Trophoblast cell (in vitro differentiated cells and primary cell): ENCODE measurements around the gene PDIA2.
A peak's percentile ranks its signal among the peaks of the same experiment; 100 is the strongest.

Experiments used
- DNase-seq, 2 donors: peaks; one replicate each; pipeline ENCODE4 v3.0.0-alpha.2; 2016
- H2AFZ ChIP-seq: 2 replicates; pipeline ENCODE4 v1.6.1; 2013; ENCODE audit warnings: low read length, moderate library complexity, mild to moderate bottlenecking; ENCODE audit not compliant: insufficient read depth, poor library complexity
- H2AK5ac ChIP-seq: 2 replicates; pipeline ENCODE4 v1.6.1; 2013; ENCODE audit warnings: mild to moderate bottlenecking, low read length
- H2BK120ac ChIP-seq: 2 replicates; pipeline ENCODE4 v1.6.1; 2013; ENCODE audit warnings: low read length, mild to moderate bottlenecking, moderate library complexity; ENCODE audit not compliant: insufficient read depth, poor library complexity
- H2BK12ac ChIP-seq: 2 replicates; pipeline ENCODE4 v1.6.1; 2013; ENCODE audit warnings: mild to moderate bottlenecking, low read length, moderate library complexity
- H2BK5ac ChIP-seq: 2 replicates; pipeline ENCODE4 v1.6.1; 2013; ENCODE audit warnings: low read length, low read depth, moderate library complexity, mild to moderate bottlenecking; ENCODE audit not compliant: poor library complexity
- H3K14ac ChIP-seq: 2 replicates; pipeline ENCODE4 v1.6.1; 2013; ENCODE audit warnings: mild to moderate bottlenecking, low read length
- H3K18ac ChIP-seq: 2 replicates; pipeline ENCODE4 v1.6.1; 2013; ENCODE audit warnings: mild to moderate bottlenecking, low read length
- H3K23ac ChIP-seq: 2 replicates; pipeline ENCODE4 v1.6.1; 2013; ENCODE audit warnings: low read length
- H3K27ac ChIP-seq: 2 replicates; pipeline ENCODE4 v1.5.1; 2013; ENCODE audit warnings: low read depth, mild to moderate bottlenecking, inconsistent platforms, low read length, moderate library complexity
- H3K27me3 ChIP-seq: 2 replicates; pipeline ENCODE4 v1.6.1; 2013; ENCODE audit warnings: inconsistent platforms, mild to moderate bottlenecking, low read length, moderate library complexity; ENCODE audit not compliant: insufficient read depth
- H3K36me3 ChIP-seq, 2 experiments: 1 replicate in 1 of 2; 2 replicates in 1 of 2; pipeline ENCODE4 v1.6.1; 2013; ENCODE audit warnings: low read length in 2 of 2, mild to moderate bottlenecking in 2 of 2, moderate library complexity in 1 of 2; ENCODE audit not compliant: insufficient read depth in 2 of 2, control insufficient read depth in 1 of 2
- H3K4ac ChIP-seq: 2 replicates; pipeline ENCODE4 v1.6.1; 2013; ENCODE audit warnings: low read depth, mild to moderate bottlenecking, low read length, moderate library complexity
- H3K4me1 ChIP-seq, 2 experiments: 1 replicate in 1 of 2; 2 replicates in 1 of 2; pipeline ENCODE4 v1.6.1; 2013; ENCODE audit warnings: low read length in 2 of 2, mild to moderate bottlenecking in 2 of 2, moderate library complexity in 1 of 2; ENCODE audit not compliant: insufficient read depth in 2 of 2, control insufficient read depth in 1 of 2
- H3K4me2 ChIP-seq: 2 replicates; pipeline ENCODE4 v1.6.1; 2013; ENCODE audit warnings: inconsistent platforms, mild to moderate bottlenecking, low read length, moderate library complexity
- H3K4me3 ChIP-seq: 2 replicates; pipeline ENCODE4 v1.5.1; 2013; ENCODE audit warnings: mild to moderate bottlenecking, low read depth, low read length, inconsistent platforms
- H3K79me1 ChIP-seq: one replicate; pipeline ENCODE4 v1.6.1; 2013; ENCODE audit warnings: low read length
- H3K79me2 ChIP-seq: 2 replicates; pipeline ENCODE4 v1.6.1; 2013; ENCODE audit warnings: low read length, mild to moderate bottlenecking; ENCODE audit not compliant: control insufficient read depth, insufficient read depth, poor library complexity
- H3K9ac ChIP-seq: 2 replicates; pipeline ENCODE4 v1.6.1; 2013; ENCODE audit warnings: mild to moderate bottlenecking, low read length
- H3K9me3 ChIP-seq: 2 replicates; pipeline ENCODE4 v1.6.1; 2013; ENCODE audit warnings: low read depth, mild to moderate bottlenecking, control low read depth, inconsistent platforms, low read length; ENCODE audit not compliant: insufficient read depth
- H4K12ac ChIP-seq: 2 replicates; pipeline ENCODE4 v1.6.1; 2013; ENCODE audit warnings: low read depth, mild to moderate bottlenecking, low read length, moderate library complexity
- H4K8ac ChIP-seq: 2 replicates; pipeline ENCODE4 v1.6.1; 2013; ENCODE audit warnings: low read depth, mild to moderate bottlenecking, low read length, moderate library complexity
- H4K91ac ChIP-seq: one replicate; pipeline ENCODE4 v1.6.1; 2013; ENCODE audit warnings: low read depth, mild to moderate bottlenecking, low read length, moderate library complexity
- WGBS: extraction: QIAGEN DNeasy Blood & Tissue Kit; methylation state at CpG from one replicate; pipeline ENCODE4 v1.1.7; 2013; ENCODE audit warnings: missing lambda C conversion rate; ENCODE audit not compliant: insufficient read length, insufficient coverage; ENCODE audit errors: extremely low coverage; 5-methylcytosine and 5-hydroxymethylcytosine counted together

The PDIA2 gene

GRCh38 chr16:270381-271255 is 12.3 kb upstream of the PDIA2 start:
- Histone ChIP-seq H3K4me3 (no peak overlapping the region), H3K4me1 (peaks cover 0 to 6% of the 10 kb centered on the region in 2 experiments), H3K9ac (no peak overlapping the region), H4K8ac (no peak overlapping the region), H2AK5ac (no peak overlapping the region), H3K27me3 (peaks cover 7% of the 10 kb centered on the region), H3K23ac (no peak overlapping the region), H3K79me2 (no peaks in the 10 kb centered on the region), H3K18ac (no peak overlapping the region), H2BK12ac (no peak overlapping the region), H4K91ac (no peak overlapping the region), H4K12ac (no peak overlapping the region), H3K36me3 (no peaks in the 10 kb centered on the region), H2BK5ac (no peak overlapping the region), H3K27ac (no peak overlapping the region), H2AFZ (no peak overlapping the region), H3K14ac (no peak overlapping the region), H2BK120ac (no peak overlapping the region), H3K9me3 (peaks cover 13% of the 10 kb centered on the region), H3K79me1 (no peaks in the 10 kb centered on the region), H3K4me2 (no peak overlapping the region), H3K4ac (no peak overlapping the region)
- no CpG with 5 or more reads among the region's 34 CpGs for WGBS
- DNase-seq: no peak

GRCh38 chr16:272633-273546 is 10.1 kb upstream of the PDIA2 start:
- H3K79me1 ChIP-seq: no peaks in the 10 kb centered on the region
- no peak overlapping the region for H2AFZ ChIP-seq
- H3K23ac ChIP-seq: no peak overlapping the region
- H3K18ac ChIP-seq: no peak overlapping the region
- H3K4me1 ChIP-seq: peaks cover 0 to 6% of the 10 kb centered on the region in 2 experiments
- no peak overlapping the region for H2BK12ac ChIP-seq
- no peak overlapping the region for H3K27ac ChIP-seq
- H3K79me2 ChIP-seq: no peaks in the 10 kb centered on the region
- no peak overlapping the region for H4K12ac ChIP-seq
- H3K9ac ChIP-seq: no peak overlapping the region
- H2AK5ac ChIP-seq: no peak overlapping the region
- DNase-seq: peak; percentile 31 to 57
- H3K36me3 ChIP-seq: no peaks in the 10 kb centered on the region
- WGBS: no CpG with 5 or more reads among the region's 36 CpGs
- H3K4me3 ChIP-seq: no peak overlapping the region
- H2BK5ac ChIP-seq: no peak overlapping the region
- H2BK120ac ChIP-seq: no peak overlapping the region
- H4K8ac ChIP-seq: no peak overlapping the region
- H3K27me3 ChIP-seq: peaks cover 15% of the 10 kb centered on the region
- H4K91ac ChIP-seq: no peak overlapping the region
- no peak overlapping the region for H3K4ac ChIP-seq
- no peak overlapping the region for H3K4me2 ChIP-seq
- no peak overlapping the region for H3K14ac ChIP-seq
- H3K9me3 ChIP-seq: peaks cover 5% of the 10 kb centered on the region

- no peak overlapping the region for H2AK5ac ChIP-seq
- peaks cover 0 to 6% of the 10 kb centered on the region in 2 experiments for H3K4me1 ChIP-seq
- no peak overlapping the region for H4K12ac ChIP-seq
- H2BK12ac ChIP-seq: no peak overlapping the region
- no peak overlapping the region for H3K14ac ChIP-seq
- no peak overlapping the region for H4K8ac ChIP-seq
- H4K91ac ChIP-seq: no peak overlapping the region
- WGBS: no CpG with 5 or more reads among the region's 30 CpGs
- no peak overlapping the region for H3K4me3 ChIP-seq
- H3K9me3 ChIP-seq: peaks cover 3% of the 10 kb centered on the region
- no peak overlapping the region for H2AFZ ChIP-seq
- H3K9ac ChIP-seq: no peak overlapping the region
- no peak overlapping the region for H2BK120ac ChIP-seq
- no peak overlapping the region for H3K18ac ChIP-seq
- no peak overlapping the region for H3K23ac ChIP-seq
- H3K4me2 ChIP-seq: no peak overlapping the region
- peaks cover 15% of the 10 kb centered on the region for H3K27me3 ChIP-seq
- no peak overlapping the region for H3K27ac ChIP-seq
- H3K79me2 ChIP-seq: no peaks in the 10 kb centered on the region
- no peak overlapping the region for H3K4ac ChIP-seq
- no peak overlapping the region for H2BK5ac ChIP-seq
- peak in 1 of 2 donors; percentile 36 for DNase-seq
- H3K79me1 ChIP-seq: no peaks in the 10 kb centered on the region
- no peaks in the 10 kb centered on the region for H3K36me3 ChIP-seq
These were observed 9.2 kb upstream of the PDIA2 start for GRCh38 chr16:273547-274421.
